Measurements from ENCODE around the gene TRIM69.
"Not testable (repeated sequence)": the region's sequence is repeated elsewhere in the genome, so short reads cannot be mapped to it uniquely, and the experiment has no call there.

The TRIM69 gene

DNA sequence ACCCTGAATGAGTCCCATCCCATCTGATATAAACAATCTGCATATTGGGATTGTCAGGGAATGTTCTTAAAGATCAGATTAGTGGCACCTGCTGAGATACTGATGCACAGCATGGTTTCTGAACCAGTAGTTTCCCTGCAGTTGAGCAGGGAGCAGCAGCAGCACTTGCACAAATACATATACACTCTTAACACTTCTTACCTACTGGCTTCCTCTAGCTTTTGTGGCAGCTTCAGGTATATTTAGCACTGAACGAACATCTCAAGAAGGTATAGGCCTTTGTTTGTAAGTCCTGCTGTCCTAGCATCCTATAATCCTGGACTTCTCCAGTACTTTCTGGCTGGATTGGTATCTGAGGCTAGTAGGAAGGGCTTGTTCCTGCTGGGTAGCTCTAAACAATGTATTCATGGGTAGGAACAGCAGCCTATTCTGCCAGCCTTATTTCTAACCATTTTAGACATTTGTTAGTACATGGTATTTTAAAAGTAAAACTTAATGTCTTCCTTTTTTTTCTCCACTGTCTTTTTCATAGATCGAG is 20.5 kb upstream of the TRIM69 start:
- no peak for DNase-seq (ENCODE audit: low spot score)

DNA sequence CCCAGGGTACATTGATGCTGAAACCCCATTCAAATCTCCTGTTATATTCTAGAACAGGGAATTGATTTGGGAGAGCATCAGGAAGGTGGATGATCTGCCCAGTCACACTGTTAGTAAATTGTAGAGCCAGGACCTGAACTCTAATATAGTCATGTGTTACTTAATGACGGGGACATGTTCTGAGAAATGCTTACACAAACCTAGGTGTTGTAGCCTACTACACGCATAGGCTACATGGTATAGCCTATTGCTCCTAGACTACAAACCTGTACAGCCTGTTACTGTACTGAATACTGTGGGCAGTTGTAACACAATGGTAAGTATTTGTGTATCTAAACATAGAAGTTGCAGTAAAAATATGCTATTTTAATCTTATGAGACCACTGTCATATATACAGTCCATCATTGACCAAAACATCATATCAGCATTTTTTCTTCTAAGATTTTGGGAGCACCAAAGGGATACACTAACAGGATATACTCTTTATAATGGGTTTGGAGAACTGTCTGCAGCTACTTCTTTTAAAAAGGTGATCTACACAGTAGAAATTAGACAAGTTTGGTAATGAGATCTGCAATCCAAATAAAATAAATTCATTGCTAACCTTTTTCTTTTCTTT is 19.2 kb upstream of the TRIM69 start:
- no peak for DNase-seq (ENCODE audit: low spot score)

DNA sequence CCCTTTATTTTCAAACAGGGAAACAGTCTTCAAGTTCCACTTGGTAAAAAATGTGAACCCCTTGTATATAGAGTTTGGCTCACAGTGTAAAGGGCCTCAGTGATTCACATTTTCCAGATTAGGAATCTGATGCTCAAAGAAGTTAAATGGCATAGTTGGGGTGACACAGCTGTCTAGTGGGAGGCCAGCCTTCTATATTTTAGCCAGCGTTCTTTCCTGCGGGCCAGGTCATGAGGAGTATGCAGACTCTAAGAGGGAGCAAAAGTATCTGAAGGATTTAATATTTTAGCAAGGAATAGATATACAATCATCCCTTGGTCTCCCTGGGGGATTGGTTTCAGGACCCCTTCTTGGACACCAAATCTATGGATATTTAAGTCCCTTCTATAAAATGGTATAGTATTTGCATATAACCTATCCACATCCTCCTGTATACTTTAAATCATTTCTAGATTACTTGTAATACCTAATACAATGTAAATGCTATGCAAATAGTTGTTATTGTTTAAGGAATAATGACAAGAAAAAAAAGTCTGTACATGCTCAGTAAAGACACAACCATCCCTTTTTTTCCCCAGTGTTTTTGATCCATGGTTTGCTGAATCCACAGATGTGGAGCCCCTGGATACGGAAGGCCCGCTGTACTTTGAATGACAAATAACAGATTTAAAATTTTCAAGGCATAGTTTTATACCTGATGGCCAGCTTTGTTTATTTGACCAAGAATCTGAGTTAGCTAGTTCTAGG is 18.0 kb upstream of the TRIM69 start:
- DNase-seq (ENCODE audit: low spot score), result no peak

DNA sequence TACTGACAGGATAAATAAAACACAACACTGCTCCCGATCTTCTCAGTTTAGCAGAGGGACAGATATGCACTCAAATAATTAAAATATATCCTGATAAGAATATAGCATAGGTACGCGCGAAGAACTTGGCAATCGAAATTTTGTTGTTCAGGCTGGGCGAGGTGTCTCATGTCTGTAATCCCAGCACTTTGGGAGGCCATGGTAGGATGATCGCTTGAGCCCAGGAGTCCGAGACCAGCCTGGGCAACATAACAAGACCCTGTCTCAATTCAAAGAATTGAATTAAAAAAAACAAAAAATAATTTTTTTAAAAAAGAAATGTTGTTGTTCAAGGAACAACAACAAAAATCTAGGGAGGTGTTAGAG is 17.4 kb upstream of the TRIM69 start:
- DNase-seq (ENCODE audit: low spot score), result no peak

DNA sequence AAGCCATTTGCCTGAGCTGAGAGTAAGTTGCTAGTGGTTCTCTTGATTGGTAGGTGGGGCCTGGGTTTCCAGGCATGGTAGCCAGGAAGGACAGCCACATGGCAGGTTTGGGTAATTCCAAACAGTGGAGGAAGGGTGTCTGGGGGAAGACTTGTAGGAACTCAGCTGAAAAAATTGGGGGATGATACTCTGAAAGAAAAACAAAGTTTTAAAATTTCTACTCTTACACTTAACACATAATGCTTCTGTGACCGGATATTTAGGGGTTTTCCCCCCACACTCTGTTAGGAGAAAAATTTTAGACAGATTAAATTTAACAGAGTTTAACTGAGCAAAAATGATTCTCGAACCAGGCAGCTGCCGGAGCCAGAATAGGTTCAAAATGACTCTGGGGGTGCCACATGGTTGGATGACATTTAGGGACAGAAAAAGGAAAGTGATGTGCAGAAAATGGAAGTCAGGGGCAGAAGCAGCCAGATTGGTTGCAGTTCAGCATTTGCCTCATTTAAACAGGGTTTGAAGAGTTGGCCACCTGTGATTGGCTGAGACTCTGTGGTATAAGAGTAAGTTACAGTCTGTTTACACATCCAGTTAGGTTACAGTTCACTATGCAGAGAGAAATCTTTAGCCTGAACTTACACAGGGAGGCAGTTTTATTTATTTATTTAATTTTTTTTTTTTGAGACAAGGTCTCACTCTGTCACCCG is 16.9 kb upstream of the TRIM69 start:
- DNase-seq (ENCODE audit: low spot score), result no peak

DNA sequence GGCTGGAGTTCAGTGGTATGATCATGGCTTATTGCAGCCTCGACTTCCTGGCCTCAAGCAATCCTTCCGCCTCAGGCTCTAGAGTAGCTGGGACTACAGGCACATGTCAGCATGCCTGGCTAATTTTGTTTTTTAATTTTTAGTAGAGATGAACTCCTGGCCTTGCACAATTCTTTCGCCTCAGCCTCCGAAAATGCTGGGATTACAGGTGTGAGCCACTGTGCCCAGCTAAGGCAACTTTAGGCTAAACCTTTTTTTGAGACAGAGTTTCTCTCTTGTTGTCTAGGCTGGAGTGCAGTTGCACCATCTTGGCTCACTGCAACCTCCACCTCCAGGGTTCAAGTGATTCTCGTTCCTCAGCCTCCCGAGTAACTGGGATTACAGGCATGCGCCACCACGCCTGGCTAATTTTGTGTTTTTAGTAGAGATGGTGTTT is 16.3 kb upstream of the TRIM69 start:
- DNase-seq (ENCODE audit: low spot score), result not testable (repeated sequence)

DNA sequence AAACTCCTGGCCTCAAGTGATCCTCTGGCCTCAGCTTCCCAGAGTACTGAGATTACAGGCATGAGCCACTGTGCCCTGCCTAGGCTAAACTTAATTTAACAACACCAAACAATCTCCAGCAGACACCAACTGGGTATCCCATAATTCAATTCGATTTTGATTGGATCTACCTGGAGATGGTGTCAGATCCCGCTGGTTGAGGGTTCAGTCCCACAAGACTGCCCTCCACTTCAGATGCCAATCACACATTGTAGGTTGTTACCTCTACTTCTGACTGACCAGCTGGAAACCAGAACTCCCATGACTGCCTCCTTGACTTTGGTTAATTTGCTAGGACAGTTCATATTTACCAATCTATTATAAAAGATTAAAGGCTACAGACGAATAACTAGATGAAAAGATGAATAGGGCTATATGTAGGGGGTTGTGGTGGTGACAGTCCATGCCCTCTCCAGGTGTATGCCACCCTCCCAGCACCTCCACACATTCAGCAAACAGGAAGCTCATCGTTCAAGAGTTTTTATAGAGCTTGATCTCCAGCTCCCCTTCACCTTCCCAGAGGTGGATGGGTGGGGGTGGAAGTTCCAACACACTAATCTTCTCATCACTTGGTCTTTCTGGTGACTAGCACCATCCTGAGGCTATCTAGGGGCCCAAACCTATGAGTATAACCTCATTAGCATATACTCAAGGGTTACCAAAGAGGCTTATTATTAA is 15.7 kb upstream of the TRIM69 start:
- DNase-seq (ENCODE audit: low spot score), result no peak

DNA sequence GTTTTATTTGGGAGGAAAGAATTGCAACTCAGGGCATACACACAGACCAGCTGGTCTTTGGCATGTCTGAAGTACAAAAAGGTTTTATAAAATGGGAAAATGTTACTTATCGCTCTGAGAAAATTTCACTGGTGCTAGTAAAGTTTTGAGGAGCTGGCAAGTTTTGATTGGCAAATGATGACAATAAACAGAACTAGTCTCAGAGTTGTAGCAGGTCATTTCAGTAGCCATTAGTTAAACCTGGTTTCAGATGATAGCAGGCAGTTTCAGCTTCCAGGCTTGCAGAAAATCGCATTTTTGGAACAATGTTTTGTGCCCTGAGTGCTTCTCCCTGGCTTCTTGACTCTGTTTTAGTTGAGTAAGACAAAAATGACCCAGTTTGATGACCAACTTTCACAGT is 14.3 kb upstream of the TRIM69 start:
- no peak for DNase-seq (ENCODE audit: low spot score)

DNA sequence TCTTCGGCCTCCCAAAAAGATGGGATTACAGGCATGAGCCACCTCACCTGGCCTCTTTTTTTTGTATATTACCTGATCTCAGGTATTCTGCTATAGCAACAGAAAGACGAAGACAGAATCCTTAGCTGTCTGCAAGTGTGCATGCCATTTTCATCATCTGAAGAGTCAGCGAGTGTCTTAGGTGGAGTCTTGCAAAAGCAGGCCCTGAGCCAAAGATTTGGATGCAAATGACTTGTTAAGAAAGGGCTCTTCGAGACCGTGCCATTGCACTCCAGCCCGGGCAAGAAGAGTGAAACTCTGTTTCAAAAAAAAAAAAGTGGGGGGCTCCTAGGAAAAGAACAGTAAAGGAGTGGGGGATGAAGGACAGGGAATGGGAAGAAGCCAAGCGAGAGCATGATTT is 10.2 kb upstream of the TRIM69 start:
- no peak for DNase-seq (ENCODE audit: low spot score)

DNA sequence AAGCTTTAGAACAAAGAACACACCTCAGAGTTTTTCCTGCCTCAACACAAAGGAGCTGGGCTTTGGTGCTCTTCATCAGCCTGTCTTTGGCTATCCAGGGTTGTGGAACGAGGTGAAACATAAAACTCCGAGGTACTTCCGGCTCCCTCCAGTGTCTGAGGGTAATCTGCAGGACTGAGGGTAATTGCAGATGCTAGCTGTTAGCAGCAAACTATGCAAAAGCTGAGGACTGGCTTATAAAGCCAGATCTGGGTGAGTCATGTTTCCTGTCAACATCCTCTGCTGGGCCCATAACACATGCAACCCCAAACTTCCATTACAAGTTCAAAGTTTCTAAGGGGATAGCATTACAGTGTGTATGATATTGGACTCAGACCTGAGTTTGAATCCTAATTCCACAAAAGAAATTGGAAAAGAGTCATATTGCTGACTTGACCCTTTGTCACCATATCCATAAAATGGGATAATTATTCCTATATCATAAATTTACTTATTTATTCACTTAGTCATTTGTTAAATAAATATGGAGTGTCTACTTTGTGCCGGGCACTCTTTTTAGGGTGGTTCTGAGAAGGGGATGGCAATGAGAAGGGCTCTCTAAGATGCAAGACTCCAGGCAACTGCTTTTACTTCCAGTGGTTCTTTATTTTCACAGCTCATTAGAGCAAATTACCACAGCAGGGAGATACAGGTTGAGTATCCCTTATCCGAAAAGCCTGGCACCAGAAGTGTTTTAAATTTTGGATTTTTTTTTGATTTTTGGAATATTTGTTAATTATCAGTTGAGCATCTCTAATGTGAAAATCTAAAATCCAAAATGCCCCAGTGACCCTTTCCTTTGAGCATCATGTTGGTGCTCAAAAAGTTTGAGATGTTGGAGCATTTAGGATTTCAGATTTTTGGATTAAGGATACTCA is 9.5 kb upstream of the TRIM69 start:
- DNase-seq (ENCODE audit: low spot score), result no peak

DNA sequence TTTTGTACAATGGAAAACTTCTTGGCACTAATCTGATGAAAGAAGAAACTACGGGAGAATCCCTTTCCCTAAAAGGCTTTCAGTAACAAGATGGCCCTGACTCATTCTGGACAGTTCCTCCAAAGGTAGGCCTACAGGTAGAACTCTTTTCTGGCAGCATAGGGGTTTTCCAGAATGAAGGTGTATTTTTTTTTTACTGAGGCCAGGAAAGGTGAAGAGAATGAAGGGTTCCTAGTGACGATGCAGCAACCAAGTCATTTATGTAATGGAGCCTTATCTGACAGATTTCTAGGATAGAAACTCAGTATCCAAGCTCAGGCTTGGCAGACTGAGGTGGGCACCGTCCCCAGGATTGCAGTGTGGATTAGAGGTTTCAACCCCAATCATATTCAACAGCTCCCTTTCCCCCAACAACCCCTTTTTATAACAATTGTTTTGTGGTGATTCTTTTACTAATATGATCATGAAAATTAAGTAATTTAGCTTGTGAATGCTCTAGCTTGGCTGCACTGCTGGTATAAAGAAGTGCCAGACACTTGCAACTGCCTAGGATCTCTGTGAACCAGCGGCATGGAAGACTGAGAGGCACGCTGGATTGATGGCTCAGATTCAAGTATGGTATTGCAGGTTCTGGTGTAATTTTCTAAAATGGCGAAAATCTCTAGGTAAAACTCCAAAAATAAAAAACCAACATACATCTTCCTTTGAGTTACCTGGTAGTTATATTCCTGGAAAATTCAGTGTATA is 8.7 kb upstream of the TRIM69 start:
- no peak for DNase-seq (ENCODE audit: low spot score)

DNA sequence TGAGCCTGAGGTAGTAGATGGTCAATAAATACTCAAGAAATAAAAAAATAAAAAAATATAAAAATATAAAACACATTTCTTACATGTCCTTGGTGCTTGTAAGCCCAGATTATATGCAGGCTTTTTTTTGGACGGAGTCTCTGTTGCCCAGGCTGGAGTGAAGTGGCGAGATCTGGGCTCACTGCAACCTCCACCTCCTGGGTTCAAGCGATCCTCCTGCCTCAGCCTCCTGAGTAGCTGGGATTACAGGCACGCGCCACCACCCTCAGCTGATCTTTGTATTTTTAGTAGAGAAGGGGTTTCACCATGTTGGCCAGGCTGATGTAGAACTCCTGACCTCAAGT is 8.1 kb upstream of the TRIM69 start:
- not testable (repeated sequence) for DNase-seq (ENCODE audit: low spot score)

DNA sequence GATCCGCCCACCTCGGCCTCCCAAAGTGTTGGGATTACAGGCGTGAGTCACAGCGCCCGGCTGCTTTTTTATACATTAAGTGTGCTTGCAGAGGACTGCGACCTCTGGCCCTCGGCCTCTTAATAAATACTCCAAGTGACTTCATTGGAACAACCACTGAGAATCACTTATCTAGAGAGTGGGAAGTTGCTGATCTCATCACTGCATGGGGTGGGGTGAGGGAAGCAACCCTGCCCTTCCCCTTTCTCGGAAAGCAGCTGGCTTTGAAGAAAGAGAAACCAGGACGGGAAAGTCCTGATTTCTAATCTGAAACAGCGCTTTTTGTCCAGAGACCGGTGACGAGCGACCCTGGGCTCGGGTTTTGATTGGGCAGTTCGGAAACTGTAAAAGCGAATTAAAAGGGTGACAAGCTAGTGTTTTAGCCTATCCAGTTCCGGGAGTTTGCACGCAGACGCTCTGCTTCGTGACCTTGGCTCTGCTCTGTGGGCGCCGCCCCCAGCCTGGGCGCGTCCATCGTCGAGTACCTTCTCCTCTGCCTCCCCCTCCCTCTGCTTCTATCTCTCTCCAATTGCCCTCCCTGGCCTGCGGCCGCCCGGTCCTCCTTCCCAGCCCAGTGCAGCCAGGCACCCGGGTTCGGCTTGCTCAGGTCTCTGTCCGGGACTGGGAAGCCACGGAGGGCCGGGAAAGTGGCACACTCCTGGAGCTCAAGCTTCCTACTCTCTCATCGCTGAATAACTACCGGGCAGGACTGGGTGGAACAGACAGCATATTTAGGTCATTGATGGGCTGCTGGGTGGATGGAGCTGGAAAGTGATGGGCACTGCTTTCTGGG is 7.5 kb upstream of the TRIM69 start:
- DNase-seq (ENCODE audit: low spot score), result peak; percentile 99

DNA sequence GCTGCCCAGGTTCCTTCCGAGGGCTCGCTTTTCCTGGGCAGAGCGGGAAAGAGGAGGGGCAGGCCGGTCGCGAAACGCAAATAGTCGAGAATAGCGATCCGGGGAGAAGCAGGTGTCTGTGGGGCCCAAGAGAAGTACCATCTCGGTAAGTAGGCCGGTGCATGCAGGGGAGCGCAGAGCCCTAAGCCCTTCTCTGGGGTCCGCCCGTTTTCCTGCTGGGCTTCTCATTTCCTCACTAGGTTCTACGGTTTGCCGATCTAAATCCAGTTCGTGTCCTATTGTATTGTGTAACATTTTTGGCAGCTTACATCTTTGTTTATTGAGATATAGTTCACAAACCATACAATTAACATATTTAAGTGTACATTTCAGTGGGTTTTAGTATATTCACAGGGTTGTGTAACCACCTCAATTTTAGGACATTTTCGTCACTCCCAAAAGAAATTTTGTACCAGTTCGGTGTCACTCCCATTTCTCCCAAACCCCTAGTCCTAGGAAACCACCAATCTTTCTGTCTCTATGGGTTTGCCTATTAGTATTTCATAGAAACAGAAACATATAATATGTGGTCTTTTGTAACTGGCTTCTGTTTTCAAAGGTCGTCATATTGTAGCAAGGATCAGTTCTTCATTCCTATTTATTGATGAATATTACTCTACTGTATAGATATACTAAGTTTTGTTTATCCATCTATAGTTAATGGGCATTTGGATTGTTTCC is 6.8 kb upstream of the TRIM69 start:
- peak; percentile 37 for DNase-seq (ENCODE audit: low spot score)

DNA sequence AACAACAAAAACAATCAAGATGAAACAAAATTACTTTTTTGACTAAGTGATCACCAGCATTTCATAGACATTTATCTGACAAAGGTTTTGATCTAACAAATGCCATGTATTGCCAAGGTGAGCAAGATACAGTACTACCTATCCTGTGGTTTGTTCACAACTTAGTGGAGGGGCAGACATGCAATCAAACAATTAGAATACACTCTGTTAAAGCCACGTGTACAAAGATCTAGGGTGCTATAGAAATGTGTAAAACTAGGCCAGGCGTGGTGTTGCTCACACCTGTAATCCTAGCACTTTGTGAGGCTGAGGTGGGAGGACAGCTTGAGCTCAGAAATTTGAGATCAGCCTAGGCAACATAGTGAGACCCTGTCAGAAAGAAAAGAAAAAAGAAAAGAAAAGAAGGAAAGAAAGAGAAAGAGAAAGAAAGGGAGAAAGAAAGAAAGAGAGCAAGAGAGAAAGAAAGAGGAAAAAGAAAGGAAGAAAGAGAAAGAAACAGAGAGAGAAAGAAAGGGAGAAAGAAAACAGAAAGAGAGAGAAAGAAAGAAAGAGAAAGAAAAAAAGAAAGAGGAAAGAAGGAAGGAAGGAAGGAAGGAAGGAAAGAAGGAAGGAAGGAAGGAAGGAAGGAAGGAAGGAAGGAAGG is 1.4 kb upstream of the TRIM69 start:
- no peak for DNase-seq (ENCODE audit: low spot score)

DNA sequence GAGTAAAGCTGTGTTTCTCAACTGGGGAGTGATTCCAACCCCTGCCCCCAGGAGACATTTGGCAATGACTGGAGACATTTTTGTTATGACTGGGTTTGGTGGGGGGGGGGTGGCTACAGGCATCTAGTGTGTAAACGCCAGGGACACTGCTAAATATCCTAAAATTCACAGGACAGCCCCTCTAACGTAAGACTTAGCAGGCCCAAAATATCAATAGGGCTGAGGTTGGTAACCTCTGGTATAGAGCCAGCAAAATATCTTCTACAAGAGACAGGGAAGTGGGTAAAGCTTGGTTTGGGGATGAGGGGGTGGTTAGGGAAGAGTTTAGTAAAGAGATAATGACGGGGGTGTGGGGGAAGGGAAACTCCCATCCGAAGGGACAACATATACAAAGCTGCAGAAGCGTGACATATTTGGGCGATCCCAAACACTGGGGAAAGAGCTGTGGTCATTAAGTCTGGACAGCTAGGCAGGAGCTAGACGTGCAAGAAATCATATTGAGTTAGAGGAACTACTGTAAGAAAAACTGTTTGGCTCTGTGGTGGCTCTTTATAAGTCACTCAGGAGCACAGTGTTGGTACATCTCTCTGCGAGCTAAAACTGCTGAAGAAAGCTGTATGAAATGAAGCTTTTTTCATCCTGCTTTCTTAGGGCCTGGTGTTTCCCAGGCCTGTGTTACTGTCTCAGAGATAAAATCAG is 697 bp upstream of the TRIM69 start:
- DNase-seq (ENCODE audit: low spot score), result no peak

DNA sequence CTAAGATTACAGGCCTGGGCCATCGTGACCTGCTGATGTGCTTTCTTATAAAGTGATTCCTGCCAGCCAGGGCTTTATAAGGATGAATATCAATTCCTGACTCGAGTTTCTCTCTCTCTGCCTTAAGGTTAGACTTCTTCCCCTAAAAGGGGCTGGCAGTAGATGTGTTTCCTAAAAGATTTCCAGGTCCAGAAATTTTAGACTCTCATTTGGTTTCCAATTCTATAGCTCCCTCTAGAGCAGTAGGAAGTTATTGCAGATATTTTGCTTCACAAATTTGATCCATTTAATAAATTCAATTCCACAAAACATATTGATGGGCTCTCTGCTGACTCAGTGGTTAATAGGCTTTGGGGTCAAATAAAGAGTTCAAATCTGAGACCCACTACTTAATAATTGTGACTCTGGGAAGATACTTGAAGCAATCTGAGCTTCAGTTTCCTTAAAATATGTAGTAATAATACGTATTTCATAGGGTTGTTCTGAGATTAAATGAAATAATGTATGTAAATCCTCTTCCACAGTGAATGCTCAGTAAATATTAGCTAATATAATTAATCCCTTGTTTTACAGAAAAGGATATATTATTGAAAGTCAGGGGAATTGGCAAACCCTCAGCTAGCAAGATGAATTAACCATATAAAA is 2.1 kb downstream of the TRIM69 start:
- peak; percentile 53 for DNase-seq (ENCODE audit: low spot score)
